ENCODE results near the gene MEF2B.

The MEF2B gene

GRCh38 chr19:19123386-19123785, 46.7 kb downstream of the MEF2B start:
- H3K27me3 ChIP-seq (ENCODE audit: insufficient read depth, low read length, poor library complexity): no peaks in the 10 kb centered on the region
- no peak overlapping the region for H2AFZ ChIP-seq (ENCODE audit: low read depth, low read length)
- no peak for TF ChIP-seq CTCF (IDR thresholded peaks at IDR 0.05; ENCODE audit: borderline replicate concordance, extremely low read depth, low read length, poor library complexity, severe bottlenecking)
- TF ChIP-seq EZH2 (IDR thresholded peaks at IDR 0.05; ENCODE audit: borderline replicate concordance, low read depth, low read length, severe bottlenecking): no peak
- no peak overlapping the region for H3K27ac ChIP-seq (ENCODE audit: low read length)
- H3K4me2 ChIP-seq (ENCODE audit: insufficient read depth, low read length): no peak overlapping the region
- no peak for DNase-seq
- no peak overlapping the region for H3K4me3 ChIP-seq (ENCODE audit: low read depth in 1 of 2, low read length in 2 of 2)
- no peak overlapping the region for H3K9ac ChIP-seq (ENCODE audit: low read depth, low read length)
- H3K36me3 ChIP-seq (ENCODE audit: insufficient read depth, low read length): peaks cover 44% of the 10 kb centered on the region
- H3K9me3 ChIP-seq (ENCODE audit: insufficient read depth, low read length, severe bottlenecking): peaks cover 10% of the 10 kb centered on the region
- ATAC-seq (ENCODE audit: insufficient read depth, low read depth): no peak
- H3K4me1 ChIP-seq (ENCODE audit: insufficient read depth, low read length): no peaks in the 10 kb centered on the region
- H4K20me1 ChIP-seq (ENCODE audit: insufficient read depth, low read length): no peaks in the 10 kb centered on the region
- H3K79me2 ChIP-seq (ENCODE audit: insufficient read depth, low read length): no peaks in the 10 kb centered on the region

GRCh38 chr19:19122902-19123301, 47.2 kb downstream of the MEF2B start:
- TF ChIP-seq CTCF (IDR thresholded peaks at IDR 0.05; ENCODE audit: borderline replicate concordance, extremely low read depth, low read length, poor library complexity, severe bottlenecking) (no peak), EZH2 (IDR thresholded peaks at IDR 0.05; ENCODE audit: borderline replicate concordance, low read depth, low read length, severe bottlenecking) (no peak)

GRCh38 chr19:19121371-19121770, 48.7 kb downstream of the MEF2B start:
- Histone ChIP-seq H3K27ac (ENCODE audit: low read length) (no peak overlapping the region), H3K4me2 (ENCODE audit: insufficient read depth, low read length) (no peak overlapping the region)

More at GRCh38 chr19:19122902-19123301, 47.2 kb downstream of the MEF2B start:
- Histone ChIP-seq H3K36me3 (ENCODE audit: insufficient read depth, low read length) (peaks cover 44% of the 10 kb centered on the region), H3K4me2 (ENCODE audit: insufficient read depth, low read length) (no peak overlapping the region), H3K27ac (ENCODE audit: low read length) (no peak overlapping the region), H2AFZ (ENCODE audit: low read depth, low read length) (no peak overlapping the region), H3K27me3 (ENCODE audit: insufficient read depth, low read length, poor library complexity) (no peaks in the 10 kb centered on the region), H4K20me1 (ENCODE audit: insufficient read depth, low read length) (no peaks in the 10 kb centered on the region), H3K9ac (ENCODE audit: low read depth, low read length) (no peak overlapping the region), H3K79me2 (ENCODE audit: insufficient read depth, low read length) (no peaks in the 10 kb centered on the region), H3K4me3 (ENCODE audit: low read depth in 1 of 2, low read length in 2 of 2) (no peak overlapping the region), H3K4me1 (ENCODE audit: insufficient read depth, low read length) (no peaks in the 10 kb centered on the region), H3K9me3 (ENCODE audit: insufficient read depth, low read length, severe bottlenecking) (peaks cover 10% of the 10 kb centered on the region)
- ATAC-seq (ENCODE audit: insufficient read depth, low read depth): no peak
- no peak for DNase-seq

More at GRCh38 chr19:19121371-19121770, 48.7 kb downstream of the MEF2B start:
- Histone ChIP-seq H3K36me3 (ENCODE audit: insufficient read depth, low read length) (peaks cover 44% of the 10 kb centered on the region), H3K79me2 (ENCODE audit: insufficient read depth, low read length) (no peaks in the 10 kb centered on the region), H3K27me3 (ENCODE audit: insufficient read depth, low read length, poor library complexity) (no peaks in the 10 kb centered on the region), H3K9ac (ENCODE audit: low read depth, low read length) (no peak overlapping the region), H3K4me3 (ENCODE audit: low read depth in 1 of 2, low read length in 2 of 2) (no peak overlapping the region), H4K20me1 (ENCODE audit: insufficient read depth, low read length) (no peaks in the 10 kb centered on the region), H3K4me1 (ENCODE audit: insufficient read depth, low read length) (no peaks in the 10 kb centered on the region), H3K9me3 (ENCODE audit: insufficient read depth, low read length, severe bottlenecking) (peaks cover 10% of the 10 kb centered on the region), H2AFZ (ENCODE audit: low read depth, low read length) (no peak overlapping the region)
- ATAC-seq (ENCODE audit: insufficient read depth, low read depth) (no peak), DNase-seq (no peak)
- no peak for TF ChIP-seq CTCF (IDR thresholded peaks at IDR 0.05; ENCODE audit: borderline replicate concordance, extremely low read depth, low read length, poor library complexity, severe bottlenecking)
- TF ChIP-seq EZH2 (IDR thresholded peaks at IDR 0.05; ENCODE audit: borderline replicate concordance, low read depth, low read length, severe bottlenecking): no peak
